ENCODE data around the gene CABLES1.
"Not testable (repeated sequence)": the region's sequence is repeated elsewhere in the genome, so short reads cannot be mapped to it uniquely, and the experiment has no call there.

Gene CABLES1

GRCh38 chr18:23260926-23261590, 125.8 kb downstream of the CABLES1 start:
- DNase-seq (ENCODE audit: low read depth, low spot score): no peak

DNA sequence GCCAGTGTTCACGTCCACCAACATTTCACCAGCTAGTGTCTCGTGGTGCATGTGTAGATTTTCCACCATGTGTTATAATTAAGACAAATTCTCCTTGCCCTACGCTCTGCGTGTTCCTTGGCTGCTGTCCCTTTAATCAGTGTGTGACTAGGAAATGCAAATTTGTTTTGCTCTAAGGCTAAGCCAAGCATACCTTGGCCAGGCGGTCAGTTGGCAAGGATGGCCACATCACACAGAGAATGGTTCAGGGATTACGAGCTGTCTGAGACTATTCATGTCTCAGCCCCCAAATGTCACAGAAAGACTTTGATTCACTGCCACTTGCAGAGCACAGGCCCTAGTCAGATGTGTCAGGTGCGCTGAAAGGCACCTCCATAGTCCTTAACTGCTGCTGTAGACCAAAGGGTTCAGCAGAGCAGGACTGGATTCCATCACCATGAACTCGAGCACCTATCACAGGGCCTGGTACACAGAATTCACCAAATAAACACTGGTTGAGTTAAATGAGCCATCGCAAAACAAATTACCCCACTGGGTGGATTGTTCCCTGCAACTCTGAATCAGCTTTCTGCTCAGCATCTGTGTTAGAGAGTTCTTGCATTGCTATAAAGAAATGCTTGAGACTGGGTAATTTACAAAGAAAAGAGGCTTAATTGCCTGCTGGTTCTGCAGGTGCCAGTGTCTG, 128.4 kb downstream of the CABLES1 start:
- DNase-seq (ENCODE audit: low read depth, low spot score): no peak

DNA sequence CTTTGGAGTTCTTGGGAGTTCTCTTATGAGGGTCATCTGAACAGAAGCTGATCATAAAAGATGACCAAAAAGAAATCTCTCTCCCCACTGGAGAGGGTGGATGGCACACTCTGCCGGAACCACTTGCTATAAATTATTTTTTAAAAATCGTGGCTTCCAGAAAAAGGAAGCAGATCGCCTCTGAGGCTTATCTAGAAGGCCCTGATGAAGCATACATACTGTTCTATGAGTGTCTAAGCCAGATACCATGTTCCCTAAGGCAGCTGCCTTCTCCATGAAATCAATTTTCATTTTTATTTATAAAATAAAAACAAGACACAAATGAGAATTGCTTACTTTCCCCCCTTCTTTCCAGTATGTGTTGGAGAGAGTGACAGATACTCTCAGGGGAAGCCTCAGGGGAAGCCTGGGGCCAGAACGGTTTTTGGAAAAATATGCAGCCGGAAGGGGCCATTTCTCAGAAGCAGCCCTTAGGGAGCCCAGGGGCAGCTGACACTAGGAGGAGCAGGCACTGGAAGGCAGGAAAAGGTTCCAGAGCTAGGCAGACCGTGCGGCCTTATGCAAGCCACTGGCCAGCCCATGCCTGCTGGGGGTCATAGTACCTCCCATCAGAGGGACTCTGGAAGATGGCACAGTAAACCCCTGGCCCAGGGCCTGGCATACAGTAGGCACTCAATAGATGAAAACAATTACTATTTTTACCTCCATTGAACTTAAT, 130.6 kb downstream of the CABLES1 start:
- DNase-seq (ENCODE audit: low read depth, low spot score): no peak

DNA sequence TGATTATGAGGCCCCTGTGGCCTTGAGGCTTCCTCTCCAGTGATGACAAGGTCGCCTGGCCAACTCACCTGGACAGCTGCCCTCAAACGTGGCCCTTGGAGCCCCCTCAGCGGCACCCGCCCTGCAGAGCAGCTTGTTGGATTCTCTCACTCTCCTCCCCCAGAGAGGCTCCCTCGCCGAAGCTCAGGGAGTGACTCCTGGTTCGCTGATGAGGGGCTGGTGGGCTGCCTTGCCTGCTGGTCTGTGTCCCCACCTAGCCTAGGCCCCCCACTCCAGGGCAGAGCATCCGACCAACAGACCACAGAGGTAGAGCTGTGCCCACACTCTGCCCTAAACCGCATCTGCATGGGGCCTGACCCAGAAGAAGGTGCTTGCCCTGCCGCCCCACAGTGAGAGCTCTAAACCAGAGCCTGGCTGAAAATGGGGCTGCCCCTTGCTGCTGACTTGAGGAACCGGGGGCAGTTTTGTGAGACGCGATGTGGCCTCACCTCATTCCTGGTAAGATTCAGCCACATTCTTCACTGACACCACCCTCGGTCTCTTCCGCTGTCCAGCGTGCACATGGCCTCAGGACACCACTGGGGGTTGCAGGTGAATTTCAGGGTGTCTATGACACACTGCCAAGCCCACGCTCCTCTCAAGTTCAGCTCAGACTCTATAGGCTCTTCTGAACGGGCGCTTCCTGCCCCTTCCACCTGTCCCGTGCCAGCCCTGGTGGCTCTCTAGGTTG, 131.6 kb downstream of the CABLES1 start:
- DNase-seq (ENCODE audit: low read depth, low spot score): no peak

GRCh38 chr18:23267447-23267776, 132.1 kb downstream of the CABLES1 start:
- no peak for DNase-seq (ENCODE audit: low read depth, low spot score)

DNA sequence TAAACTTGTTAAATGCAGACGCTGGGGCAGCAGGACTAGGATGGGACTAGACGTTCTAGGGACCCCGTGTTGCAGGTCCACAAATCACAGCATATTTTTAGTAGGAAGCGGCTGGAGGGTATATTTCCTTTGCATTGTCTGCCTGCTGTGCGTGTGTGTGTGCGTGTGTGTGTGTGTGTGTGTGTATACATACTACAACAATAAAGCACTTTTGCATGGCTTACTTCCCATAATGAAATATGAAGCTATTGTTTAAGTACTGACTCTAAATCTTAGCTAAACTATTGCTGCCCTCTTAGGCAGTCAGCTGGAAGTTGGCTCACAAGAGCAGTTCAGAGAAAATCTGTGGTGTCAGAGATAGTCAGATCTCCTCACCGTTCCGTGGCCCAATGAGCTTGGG, 133.4 kb downstream of the CABLES1 start:
- no peak for DNase-seq (ENCODE audit: low read depth, low spot score)

- DNase-seq (ENCODE audit: low read depth, low spot score): not testable (repeated sequence)
Measured at GRCh38 chr18:23269068-23269467, 133.8 kb downstream of the CABLES1 start.

DNA sequence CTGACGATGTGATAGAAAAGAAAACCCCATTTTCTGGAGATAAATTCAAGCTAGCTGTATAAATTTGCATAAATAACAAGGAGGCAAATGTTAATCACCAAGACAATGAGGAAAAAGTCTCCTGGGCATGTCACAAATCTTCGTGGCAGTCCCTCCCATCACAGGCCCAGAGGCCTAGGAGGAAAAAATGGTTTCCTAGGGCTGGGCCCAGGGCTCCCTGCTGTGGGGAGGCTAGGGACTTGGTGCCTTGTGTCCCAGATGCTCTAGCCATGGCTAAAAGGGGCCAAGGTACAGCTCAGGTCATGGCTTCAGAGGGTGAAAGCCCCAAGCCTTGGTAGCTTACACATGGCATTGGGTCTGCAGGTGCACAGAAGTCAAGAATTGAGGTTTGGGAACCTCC, 134.6 kb downstream of the CABLES1 start:
- DNase-seq (ENCODE audit: low read depth, low spot score): no peak

GRCh38 chr18:23270986-23271680, 135.8 kb downstream of the CABLES1 start:
- DNase-seq (ENCODE audit: low read depth, low spot score): no peak

GRCh38 chr18:23272498-23273232, 137.4 kb downstream of the CABLES1 start:
- DNase-seq (ENCODE audit: low read depth, low spot score): no peak

DNA sequence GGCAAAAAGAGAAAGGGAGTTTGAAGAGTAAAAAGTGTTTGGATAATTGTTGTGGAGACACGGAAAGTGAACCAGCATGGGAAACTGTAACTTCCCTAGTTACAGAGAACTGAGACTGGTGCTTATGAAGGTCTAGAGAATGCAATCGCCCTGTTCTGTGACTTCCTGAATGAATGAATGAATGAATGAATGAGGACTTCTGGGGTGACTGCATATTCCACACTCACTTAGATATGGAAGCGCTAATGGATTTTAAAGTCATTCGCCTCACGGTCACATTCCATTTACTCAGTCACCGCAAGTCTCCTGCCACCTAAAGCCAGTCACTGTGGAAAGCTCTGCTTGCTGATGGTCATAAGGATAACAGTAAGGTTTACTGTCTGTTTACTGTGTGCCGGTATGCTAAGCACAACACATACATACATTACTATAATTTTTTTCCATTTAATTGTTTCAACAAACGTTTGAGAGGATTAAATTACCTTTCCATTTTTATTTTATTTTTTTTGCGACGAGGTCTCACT, 138.2 kb downstream of the CABLES1 start:
- DNase-seq (ENCODE audit: low read depth, low spot score): no peak

- no peak for DNase-seq (ENCODE audit: low read depth, low spot score)
Measured at GRCh38 chr18:23274638-23275482, 139.6 kb downstream of the CABLES1 start.

DNA sequence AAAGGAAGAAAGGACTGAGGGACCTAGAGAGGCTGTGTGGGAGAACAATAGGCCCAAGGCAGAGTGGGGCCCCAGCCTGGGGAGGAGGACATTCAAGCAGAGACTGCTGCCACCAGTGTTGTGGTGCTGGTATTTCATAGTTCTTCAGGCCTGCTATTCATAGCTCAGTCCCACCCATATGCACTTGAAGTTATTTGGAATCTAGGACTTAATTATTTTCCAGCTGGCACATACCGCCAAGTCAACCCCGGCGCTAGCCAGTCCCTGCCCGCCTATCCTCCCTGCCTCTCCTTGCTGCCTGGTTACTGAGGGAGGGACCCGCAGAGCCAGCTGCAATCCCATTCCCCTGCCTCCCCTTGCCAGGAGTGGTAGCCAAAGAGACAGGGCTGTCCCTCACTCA, 141.2 kb downstream of the CABLES1 start:
- no peak for DNase-seq (ENCODE audit: low read depth, low spot score)

DNA sequence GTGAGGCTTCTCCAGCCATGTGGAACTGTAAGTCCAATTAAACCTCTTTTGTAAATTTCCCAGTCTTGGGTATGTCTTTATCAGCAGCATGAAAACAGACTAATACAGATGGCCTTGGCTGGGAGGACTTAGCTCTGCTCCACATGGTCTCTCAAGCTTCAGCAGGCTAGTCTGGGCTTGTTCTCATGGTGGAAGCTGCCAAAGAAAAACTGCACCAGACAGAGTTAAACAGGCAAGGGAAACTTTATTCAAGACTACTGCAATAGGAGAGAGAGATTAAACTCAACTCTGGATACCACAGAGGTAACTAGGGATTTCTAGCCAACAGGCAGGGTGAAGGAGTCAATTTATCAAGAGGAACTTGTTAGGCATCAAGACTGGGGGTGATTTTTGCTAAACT, 142.1 kb downstream of the CABLES1 start:
- DNase-seq (ENCODE audit: low read depth, low spot score): no peak

- no peak for DNase-seq (ENCODE audit: low read depth, low spot score)
Measured at GRCh38 chr18:23279931-23280330, 144.6 kb downstream of the CABLES1 start.

DNA sequence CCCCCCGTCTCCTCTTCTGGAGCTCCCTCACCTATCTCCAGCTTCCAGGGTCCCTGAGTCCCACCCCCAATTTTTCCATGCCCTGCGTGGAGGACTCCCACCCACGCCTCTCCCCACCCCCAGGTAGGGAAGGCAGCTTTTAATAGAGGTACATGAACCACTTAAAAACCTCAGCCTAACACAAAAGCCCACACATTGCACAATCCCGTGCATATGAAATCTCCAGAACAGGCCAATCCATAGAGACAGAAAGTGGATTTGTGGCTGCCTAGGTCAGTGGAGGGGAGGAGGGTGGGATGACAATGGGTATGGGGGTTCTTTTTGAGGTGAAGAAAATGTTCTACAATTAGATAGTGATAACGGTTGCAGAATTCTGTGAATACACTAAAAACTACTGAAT, 145.6 kb downstream of the CABLES1 start:
- no peak for DNase-seq (ENCODE audit: low read depth, low spot score)

DNA sequence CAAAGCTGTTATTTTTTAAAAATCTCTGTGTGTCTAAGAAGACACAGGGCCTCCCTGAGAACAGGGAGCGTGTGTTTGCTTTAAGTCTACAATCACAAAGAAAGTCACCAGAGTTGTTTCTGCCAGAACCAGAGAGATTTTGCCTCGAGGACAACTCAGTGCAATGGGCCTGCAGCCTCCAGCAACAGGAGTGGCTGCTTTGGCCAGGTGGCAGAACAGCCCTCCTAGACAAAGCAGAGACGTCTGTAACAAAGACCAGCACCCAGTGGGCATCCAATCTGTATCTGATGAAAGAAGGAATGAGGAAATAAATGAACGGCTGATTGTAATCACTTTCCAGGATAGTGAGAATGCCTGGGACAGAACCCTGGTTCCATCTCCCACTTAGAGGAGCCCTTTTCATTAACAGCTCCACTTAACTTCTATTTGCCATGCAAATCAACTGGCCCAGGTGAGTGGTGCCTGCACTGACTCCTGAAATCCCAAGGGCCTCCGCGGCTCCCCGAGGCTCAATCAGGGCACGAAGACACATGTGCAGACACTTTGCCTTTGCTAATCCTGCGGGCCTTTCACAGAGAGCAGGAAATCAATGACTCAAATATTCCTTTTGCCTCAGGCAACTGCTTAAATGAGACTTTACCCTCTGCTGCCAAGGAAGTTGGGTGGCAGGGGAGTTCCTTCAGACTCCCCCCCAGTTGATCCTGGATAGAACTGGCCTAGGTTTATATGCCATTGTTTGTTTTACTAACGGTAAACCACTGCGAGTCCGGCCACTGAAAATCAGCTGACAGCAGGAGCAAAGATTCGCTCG, 146.5 kb downstream of the CABLES1 start:
- no peak for DNase-seq (ENCODE audit: low read depth, low spot score)

DNA sequence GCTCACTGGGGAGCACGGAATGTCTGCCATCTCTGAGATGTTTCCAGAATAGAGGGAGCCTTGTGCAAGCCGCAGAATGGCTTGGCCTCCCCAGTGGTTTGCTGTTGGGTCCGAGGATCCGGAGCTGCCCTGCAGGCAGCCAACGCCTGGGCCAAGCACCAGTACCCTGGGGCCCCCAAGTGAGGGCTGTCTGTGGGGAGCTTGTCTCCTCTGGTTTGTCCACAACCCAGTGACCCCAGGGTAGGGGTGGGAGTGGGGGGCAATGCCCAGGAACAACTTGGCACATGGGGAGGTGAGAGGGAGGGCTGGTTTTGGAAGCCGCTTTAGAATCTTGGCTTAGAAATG, 147.1 kb downstream of the CABLES1 start:
- no peak for DNase-seq (ENCODE audit: low read depth, low spot score)

- DNase-seq (ENCODE audit: low read depth, low spot score): no peak
Measured at GRCh38 chr18:23283916-23284430, 148.7 kb downstream of the CABLES1 start.

Data from activated CD4-positive, CD25-positive, alpha-beta regulatory T cell treated with anti-CD3 and anti-CD28 coated beads, Interleukin-2, amount 50 U/mL, for 16 hours (primary cell).